Nephron progenitor cell (in vitro differentiated cells): ENCODE measurements around the gene TMEM245.

Experiments used
- DNase-seq: peaks from one replicate; pipeline ENCODE4 v3.0.0; 2021
- H3K27ac Mint-ChIP-seq: 2 replicates; pipeline ENCODE4 v1.8.0; 2021; ENCODE audit warnings: mild to moderate bottlenecking, moderate library complexity, mixed read lengths
- H3K27me3 Mint-ChIP-seq: 2 replicates; pipeline ENCODE4 v1.8.0; 2021; ENCODE audit warnings: mild to moderate bottlenecking, low read depth, mixed read lengths; ENCODE audit not compliant: poor library complexity
- H3K36me3 Mint-ChIP-seq: 2 replicates; pipeline ENCODE4 v1.8.0; 2021; ENCODE audit warnings: low read depth, mixed read lengths
- H3K4me1 Mint-ChIP-seq: 2 replicates; pipeline ENCODE4 v1.8.0; 2021; ENCODE audit warnings: mixed read lengths
- H3K4me3 Mint-ChIP-seq: 2 replicates; pipeline ENCODE4 v1.8.0; 2021; ENCODE audit warnings: mild to moderate bottlenecking, moderate library complexity, mixed read lengths
- H3K9me3 Mint-ChIP-seq: 2 replicates; pipeline ENCODE4 v1.8.0; 2021; ENCODE audit warnings: mild to moderate bottlenecking, moderate library complexity, mixed read lengths
- TF ChIP-seq, protein P1 (sequence below): fragments of 200-600 bp; sonication (generic); IDR thresholded peaks from 2 replicates; pipeline ENCODE4 v1.5.0; 2021; ENCODE audit warnings: antibody characterized with exemption

TMEM245 gene

GRCh38 chr9:109020581-109021511, 98.9 kb downstream of the TMEM245 start:
- Mint-ChIP-seq H3K36me3 (peaks cover 46% of the 10 kb centered on the region), H3K4me3 (no peak overlapping the region), H3K9me3 (no peaks in the 10 kb centered on the region), H3K27ac (peak overlapping the region; percentile 7), H3K4me1 (peaks cover 34% of the 10 kb centered on the region), H3K27me3 (no peaks in the 10 kb centered on the region)
- TF ChIP-seq, protein P1, sequence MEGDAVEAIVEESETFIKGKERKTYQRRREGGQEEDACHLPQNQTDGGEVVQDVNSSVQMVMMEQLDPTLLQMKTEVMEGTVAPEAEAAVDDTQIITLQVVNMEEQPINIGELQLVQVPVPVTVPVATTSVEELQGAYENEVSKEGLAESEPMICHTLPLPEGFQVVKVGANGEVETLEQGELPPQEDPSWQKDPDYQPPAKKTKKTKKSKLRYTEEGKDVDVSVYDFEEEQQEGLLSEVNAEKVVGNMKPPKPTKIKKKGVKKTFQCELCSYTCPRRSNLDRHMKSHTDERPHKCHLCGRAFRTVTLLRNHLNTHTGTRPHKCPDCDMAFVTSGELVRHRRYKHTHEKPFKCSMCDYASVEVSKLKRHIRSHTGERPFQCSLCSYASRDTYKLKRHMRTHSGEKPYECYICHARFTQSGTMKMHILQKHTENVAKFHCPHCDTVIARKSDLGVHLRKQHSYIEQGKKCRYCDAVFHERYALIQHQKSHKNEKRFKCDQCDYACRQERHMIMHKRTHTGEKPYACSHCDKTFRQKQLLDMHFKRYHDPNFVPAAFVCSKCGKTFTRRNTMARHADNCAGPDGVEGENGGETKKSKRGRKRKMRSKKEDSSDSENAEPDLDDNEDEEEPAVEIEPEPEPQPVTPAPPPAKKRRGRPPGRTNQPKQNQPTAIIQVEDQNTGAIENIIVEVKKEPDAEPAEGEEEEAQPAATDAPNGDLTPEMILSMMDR = no peak
- no peak for DNase-seq

DNA sequence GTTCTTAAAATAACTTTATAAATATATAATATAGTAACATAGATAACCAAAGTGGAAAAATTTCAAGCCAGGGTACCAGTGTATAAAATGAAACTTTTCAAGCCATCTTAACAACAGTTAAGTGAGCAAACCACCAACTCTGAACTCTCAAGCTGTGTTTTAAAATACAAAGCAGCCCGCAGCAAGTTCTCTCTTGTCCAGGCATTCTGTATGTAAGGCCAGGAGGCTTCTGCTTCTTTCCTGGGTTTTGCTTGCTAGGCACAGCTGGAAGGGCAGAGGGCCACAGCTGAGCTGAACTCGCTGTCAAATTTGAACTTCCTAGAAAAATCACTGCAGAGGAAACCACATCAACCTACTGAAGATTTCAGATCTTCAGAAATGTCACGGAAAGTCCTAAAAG, 99.6 kb downstream of the TMEM245 start:
- peaks cover 35% of the 10 kb centered on the region for H3K4me1 Mint-ChIP-seq
- peaks cover 45% of the 10 kb centered on the region for H3K36me3 Mint-ChIP-seq
- no peak overlapping the region for H3K4me3 Mint-ChIP-seq
- DNase-seq = no peak
- TF ChIP-seq, protein P1 = no peak
- H3K27me3 Mint-ChIP-seq = no peaks in the 10 kb centered on the region
- no peak overlapping the region for H3K27ac Mint-ChIP-seq
- no peaks in the 10 kb centered on the region for H3K9me3 Mint-ChIP-seq

GRCh38 chr9:109019420-109019819, 100.3 kb downstream of the TMEM245 start:
- no peaks in the 10 kb centered on the region for H3K9me3 Mint-ChIP-seq
- H3K27ac Mint-ChIP-seq = no peak overlapping the region
- peaks cover 35% of the 10 kb centered on the region for H3K4me1 Mint-ChIP-seq
- peaks cover 38% of the 10 kb centered on the region for H3K36me3 Mint-ChIP-seq
- no peaks in the 10 kb centered on the region for H3K27me3 Mint-ChIP-seq
- H3K4me3 Mint-ChIP-seq = no peak overlapping the region
- no peak for DNase-seq
- TF ChIP-seq, protein P1 = no peak

GRCh38 chr9:109017493-109017892, 102.3 kb downstream of the TMEM245 start:
- Mint-ChIP-seq H3K9me3 (no peaks in the 10 kb centered on the region), H3K4me1 (peaks cover 31% of the 10 kb centered on the region), H3K36me3 (peaks cover 32% of the 10 kb centered on the region), H3K4me3 (no peak overlapping the region), H3K27me3 (no peaks in the 10 kb centered on the region), H3K27ac (no peak overlapping the region)
- no peak for DNase-seq
- TF ChIP-seq, protein P1 = no peak

- TF ChIP-seq, protein P1 = no peak
- H3K9me3 Mint-ChIP-seq = no peaks in the 10 kb centered on the region
- H3K36me3 Mint-ChIP-seq = peaks cover 32% of the 10 kb centered on the region
- H3K27ac Mint-ChIP-seq = no peak overlapping the region
- H3K27me3 Mint-ChIP-seq = no peaks in the 10 kb centered on the region
- peaks cover 33% of the 10 kb centered on the region for H3K4me1 Mint-ChIP-seq
- no peak for DNase-seq
- no peak overlapping the region for H3K4me3 Mint-ChIP-seq
Observed at GRCh38 chr9:109017061-109017460, 102.7 kb downstream of the TMEM245 start.

GRCh38 chr9:109016132-109016531, 103.6 kb downstream of the TMEM245 start:
- TF ChIP-seq, protein P1 = no peak
- H3K9me3 Mint-ChIP-seq = no peaks in the 10 kb centered on the region
- H3K27ac Mint-ChIP-seq = no peak overlapping the region
- no peak overlapping the region for H3K4me3 Mint-ChIP-seq
- H3K36me3 Mint-ChIP-seq = peaks cover 32% of the 10 kb centered on the region
- peaks cover 42% of the 10 kb centered on the region for H3K4me1 Mint-ChIP-seq
- DNase-seq = no peak
- H3K27me3 Mint-ChIP-seq = no peaks in the 10 kb centered on the region
